CD4-positive, alpha-beta T cell treated with Interleukin-6 at 100 ng/mL for 8 hours (primary cell): ENCODE data around the gene STK38L.
"Not testable (repeated sequence)": the region's sequence is repeated elsewhere in the genome, so short reads cannot be mapped to it uniquely, and the experiment has no call there.

Source experiments
- DNase-seq: peaks from one replicate; pipeline ENCODE4 v3.0.0-alpha.2; 2020; ENCODE audit warnings: mixed read lengths, low spot score

STK38L gene

GRCh38 chr12:27229367-27229766 is 14.7 kb upstream of the STK38L start:
- DNase-seq, result no peak

- DNase-seq, result not testable (repeated sequence)
Measured at GRCh38 chr12:27231374-27231773, 12.7 kb upstream of the STK38L start.

GRCh38 chr12:27233814-27234213 is 10.3 kb upstream of the STK38L start:
- DNase-seq, result no peak

- DNase-seq, result no peak
Measured at GRCh38 chr12:27236498-27236897, 7.6 kb upstream of the STK38L start.

GRCh38 chr12:27237790-27238771 is 6.0 kb upstream of the STK38L start:
- DNase-seq, result peak; percentile 4

GRCh38 chr12:27243006-27243405 is 1.1 kb upstream of the STK38L start:
- no peak for DNase-seq

GRCh38 chr12:27244689-27245488 is 803 bp downstream of the STK38L start:
- no peak for DNase-seq

GRCh38 chr12:27246141-27246540 is 2.1 kb downstream of the STK38L start:
- DNase-seq, result no peak

GRCh38 chr12:27246774-27247173 is 2.7 kb downstream of the STK38L start:
- no peak for DNase-seq

- DNase-seq, result no peak
Measured at GRCh38 chr12:27252934-27253333, 8.8 kb downstream of the STK38L start.

GRCh38 chr12:27253347-27253746 is 9.3 kb downstream of the STK38L start:
- DNase-seq, result no peak

GRCh38 chr12:27255806-27256205 is 11.7 kb downstream of the STK38L start:
- DNase-seq, result no peak

GRCh38 chr12:27257104-27257843 is 13.2 kb downstream of the STK38L start:
- no peak for DNase-seq

GRCh38 chr12:27260746-27261145 is 16.7 kb downstream of the STK38L start:
- DNase-seq, result no peak

GRCh38 chr12:27261866-27262265 is 17.8 kb downstream of the STK38L start:
- DNase-seq, result no peak

GRCh38 chr12:27270148-27270547 is 26.1 kb downstream of the STK38L start:
- DNase-seq, result no peak

GRCh38 chr12:27271206-27271605 is 27.1 kb downstream of the STK38L start:
- no peak for DNase-seq

GRCh38 chr12:27272373-27273028 is 28.4 kb downstream of the STK38L start:
- DNase-seq, result no peak

GRCh38 chr12:27273114-27273513 is 29.0 kb downstream of the STK38L start:
- no peak for DNase-seq

GRCh38 chr12:27274706-27275105 is 30.6 kb downstream of the STK38L start:
- DNase-seq, result no peak

- DNase-seq, result no peak
Measured at GRCh38 chr12:27276275-27276674, 32.2 kb downstream of the STK38L start.

GRCh38 chr12:27277846-27278260 is 33.8 kb downstream of the STK38L start:
- no peak for DNase-seq
